ENCODE results near the gene SP140L. TPM values are rescaled to one million over a fixed set of nuclear protein-coding genes. Genes with fewer than 3 reads are reported as not detected.

The SP140L gene
- total RNA-seq, 2 donors from 2014 or later = 3.6 to 15.2 TPM

DNA sequence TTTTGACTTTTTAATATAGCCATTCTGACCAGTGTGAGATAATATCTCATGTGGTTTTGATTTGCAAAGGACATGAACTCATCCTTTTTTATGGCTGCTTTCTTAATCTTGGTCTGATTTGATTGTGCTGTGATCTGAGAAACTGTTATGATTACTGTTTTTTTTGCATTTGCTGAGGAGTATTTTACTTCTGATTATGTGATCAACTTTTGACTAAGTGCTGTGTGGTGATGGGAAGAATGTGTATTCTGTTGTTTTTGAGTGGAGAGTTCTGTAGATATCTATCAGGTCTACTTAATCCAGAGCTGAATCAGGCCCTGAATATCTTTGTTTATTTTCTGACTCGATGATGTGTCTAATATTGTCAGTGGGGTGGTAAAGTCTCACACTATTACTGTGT is 16.8 kb downstream of the SP140L start:
- Histone ChIP-seq H3K27ac (no peak overlapping the region), H3K9me3 (no peaks in the 10 kb centered on the region), H3K4me1 (replicated peaks) (no peaks in the 10 kb centered on the region), H3K4me3 (no peak overlapping the region), H3K27me3 (replicated peaks; ENCODE audit: insufficient read depth) (no peaks in the 10 kb centered on the region), H3K36me3 (no peaks in the 10 kb centered on the region)
- 96% methylated on average over 1 of the region's 1 CpG for WGBS
- DNase-seq (ENCODE audit: low spot score) = no peak
- intact Hi-C loops (cut with DNase I) = no loop called here
- TF ChIP-seq, protein P1, sequence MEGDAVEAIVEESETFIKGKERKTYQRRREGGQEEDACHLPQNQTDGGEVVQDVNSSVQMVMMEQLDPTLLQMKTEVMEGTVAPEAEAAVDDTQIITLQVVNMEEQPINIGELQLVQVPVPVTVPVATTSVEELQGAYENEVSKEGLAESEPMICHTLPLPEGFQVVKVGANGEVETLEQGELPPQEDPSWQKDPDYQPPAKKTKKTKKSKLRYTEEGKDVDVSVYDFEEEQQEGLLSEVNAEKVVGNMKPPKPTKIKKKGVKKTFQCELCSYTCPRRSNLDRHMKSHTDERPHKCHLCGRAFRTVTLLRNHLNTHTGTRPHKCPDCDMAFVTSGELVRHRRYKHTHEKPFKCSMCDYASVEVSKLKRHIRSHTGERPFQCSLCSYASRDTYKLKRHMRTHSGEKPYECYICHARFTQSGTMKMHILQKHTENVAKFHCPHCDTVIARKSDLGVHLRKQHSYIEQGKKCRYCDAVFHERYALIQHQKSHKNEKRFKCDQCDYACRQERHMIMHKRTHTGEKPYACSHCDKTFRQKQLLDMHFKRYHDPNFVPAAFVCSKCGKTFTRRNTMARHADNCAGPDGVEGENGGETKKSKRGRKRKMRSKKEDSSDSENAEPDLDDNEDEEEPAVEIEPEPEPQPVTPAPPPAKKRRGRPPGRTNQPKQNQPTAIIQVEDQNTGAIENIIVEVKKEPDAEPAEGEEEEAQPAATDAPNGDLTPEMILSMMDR (IDR thresholded peaks at IDR 0.05) = no peak
- TF ChIP-seq POLR2AphosphoS5 (IDR thresholded peaks at IDR 0.05) (no peak), POLR2A (IDR thresholded peaks at IDR 0.05) (no peak)

DNA sequence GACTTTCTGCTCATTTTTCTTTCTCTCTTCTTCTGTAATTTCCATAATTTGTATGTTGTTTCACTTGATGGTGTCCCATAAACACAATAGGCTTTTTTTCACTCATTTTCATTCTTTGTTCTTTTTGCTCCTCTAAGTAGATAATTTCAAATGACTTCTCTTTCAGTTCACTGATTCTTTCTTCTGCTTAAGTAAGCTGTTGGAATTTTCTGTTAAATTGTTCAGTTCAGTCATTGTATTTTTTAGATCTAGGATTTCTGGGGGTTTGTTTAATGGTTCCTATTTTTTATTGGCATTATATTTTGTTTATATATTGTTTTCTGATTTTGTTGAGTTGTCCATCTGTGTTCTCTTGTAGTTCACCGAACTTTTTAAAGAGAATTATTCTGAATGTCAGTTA is 19.5 kb downstream of the SP140L start:
- TF ChIP-seq, protein P1 (IDR thresholded peaks at IDR 0.05) = no peak
- TF ChIP-seq POLR2A (IDR thresholded peaks at IDR 0.05) (no peak), POLR2AphosphoS5 (IDR thresholded peaks at IDR 0.05) (no peak)
- intact Hi-C loops (cut with DNase I) = no loop called here
- no peak for DNase-seq (ENCODE audit: low spot score)
- 95% methylated on average over 1 of the region's 1 CpG for WGBS
- Histone ChIP-seq H3K36me3 (no peaks in the 10 kb centered on the region), H3K9me3 (no peaks in the 10 kb centered on the region), H3K4me1 (replicated peaks) (no peaks in the 10 kb centered on the region), H3K27me3 (replicated peaks; ENCODE audit: insufficient read depth) (no peaks in the 10 kb centered on the region), H3K4me3 (no peak overlapping the region), H3K27ac (peak overlapping the region in 1 of 2 donors; percentile 64)

DNA sequence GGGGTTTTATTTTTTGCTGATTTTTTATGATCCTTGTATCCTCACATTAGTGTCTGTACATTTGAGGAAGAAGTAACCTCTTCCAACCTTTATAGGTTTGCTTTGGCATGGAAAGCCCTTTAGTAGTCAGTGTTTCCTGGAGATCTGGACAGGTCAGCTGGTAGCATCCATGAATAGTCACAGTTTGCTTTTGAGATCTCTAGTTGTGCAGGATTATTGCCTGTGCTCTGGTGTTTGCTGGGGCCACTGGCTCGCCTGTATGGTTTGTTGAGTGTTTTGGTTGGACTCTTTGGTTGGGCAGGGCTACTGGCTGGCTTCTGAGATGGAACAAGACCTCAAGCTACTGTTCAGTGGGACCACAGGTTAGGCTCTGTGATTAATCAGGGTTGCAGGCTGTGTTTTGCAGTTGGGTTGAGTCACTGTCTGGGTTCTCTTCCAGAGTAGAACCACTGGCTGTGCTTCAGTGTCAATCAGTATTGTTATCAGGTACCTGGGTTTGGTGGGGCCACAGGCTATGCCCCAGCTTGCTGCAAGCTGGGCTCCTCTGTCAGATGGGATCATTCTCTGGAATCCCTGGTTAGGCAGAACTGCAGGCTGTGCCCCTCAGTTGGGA is 20.0 kb downstream of the SP140L start:
- WGBS = 56% methylated on average over 1 of the region's 1 CpG
- no peaks in the 10 kb centered on the region for H3K36me3 ChIP-seq

DNA sequence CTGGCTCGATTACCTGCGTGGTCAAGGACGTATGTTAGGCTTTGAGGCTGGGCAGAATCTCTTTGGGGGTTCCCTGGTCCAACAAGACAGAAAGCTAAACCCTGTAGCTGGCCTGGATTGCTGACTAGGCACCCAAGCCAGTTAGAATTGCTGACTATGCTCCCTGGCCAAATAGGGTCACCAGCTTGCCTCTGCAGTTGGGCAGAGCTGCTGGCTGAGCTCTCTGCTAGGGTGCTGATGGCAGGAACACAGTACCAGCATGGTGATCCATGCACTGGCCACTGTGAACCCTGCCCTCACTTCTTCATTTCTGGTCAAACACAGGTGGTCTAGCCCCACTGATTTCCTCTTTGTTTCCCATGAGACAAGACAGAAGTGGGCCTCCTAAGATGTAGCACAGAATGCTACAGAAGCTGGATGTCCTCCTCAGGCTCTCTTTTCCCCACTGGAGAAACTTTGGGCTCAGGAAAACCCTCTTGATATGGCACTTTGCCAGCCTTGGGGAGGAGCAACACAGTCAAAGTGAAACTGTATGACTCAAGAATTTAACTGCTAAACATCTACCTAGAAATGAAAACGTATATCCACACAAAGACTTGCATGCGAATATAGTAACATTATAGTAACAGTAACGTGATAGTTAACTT is 20.8 kb downstream of the SP140L start:
- Histone ChIP-seq H3K4me1 (replicated peaks) (no peaks in the 10 kb centered on the region), H3K9me3 (no peaks in the 10 kb centered on the region), H3K27ac (peak overlapping the region in 1 of 2 donors; percentile 64), H3K4me3 (no peak overlapping the region), H3K36me3 (no peaks in the 10 kb centered on the region), H3K27me3 (replicated peaks; ENCODE audit: insufficient read depth) (no peaks in the 10 kb centered on the region)
- WGBS = 92% methylated on average over 6 of the region's 6 CpGs
- TF ChIP-seq POLR2A (IDR thresholded peaks at IDR 0.05) (no peak), POLR2AphosphoS5 (IDR thresholded peaks at IDR 0.05) (no peak)
- TF ChIP-seq, protein P1 (IDR thresholded peaks at IDR 0.05) = no peak
- no peak for DNase-seq (ENCODE audit: low spot score)
- intact Hi-C loops (cut with DNase I) = no loop called here

More for the DNA sequence above, 20.0 kb downstream of the SP140L start:
- TF ChIP-seq, protein P1 (IDR thresholded peaks at IDR 0.05) = no peak
- TF ChIP-seq POLR2AphosphoS5 (IDR thresholded peaks at IDR 0.05) (peak; percentile 75), POLR2A (IDR thresholded peaks at IDR 0.05) (no peak)
- Histone ChIP-seq H3K27ac (peak overlapping the region in 1 of 2 donors; percentile 64), H3K27me3 (replicated peaks; ENCODE audit: insufficient read depth) (no peaks in the 10 kb centered on the region), H3K4me3 (no peak overlapping the region), H3K9me3 (no peaks in the 10 kb centered on the region), H3K4me1 (replicated peaks) (no peaks in the 10 kb centered on the region)
- DNase-seq (ENCODE audit: low spot score) = peak; percentile 35
- intact Hi-C loops (cut with DNase I) = no loop called here

DNA sequence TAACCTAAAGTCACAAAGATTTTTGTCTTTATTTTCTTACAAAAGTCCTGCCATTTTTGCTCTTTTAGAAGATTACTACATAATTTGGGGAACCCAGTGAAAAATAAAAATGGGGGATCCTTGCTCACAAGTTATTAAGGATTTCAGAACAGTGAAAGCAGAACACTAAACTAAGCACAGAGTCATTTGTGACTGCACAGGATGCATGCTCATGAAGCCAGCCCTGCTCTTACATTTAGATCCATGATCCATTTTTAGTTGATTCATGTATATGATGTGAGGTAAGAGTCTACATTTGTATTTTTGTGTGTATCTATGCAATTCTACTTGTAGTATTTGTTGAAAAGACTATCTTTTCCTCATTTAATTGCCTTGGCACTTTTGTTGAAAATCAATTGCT is 21.8 kb downstream of the SP140L start:
- Histone ChIP-seq H3K27ac (no peak overlapping the region), H3K4me3 (no peak overlapping the region), H3K36me3 (no peaks in the 10 kb centered on the region), H3K4me1 (replicated peaks) (no peaks in the 10 kb centered on the region), H3K27me3 (replicated peaks; ENCODE audit: insufficient read depth) (no peaks in the 10 kb centered on the region), H3K9me3 (no peaks in the 10 kb centered on the region)
- DNase-seq (ENCODE audit: low spot score) = no peak
- intact Hi-C loops (cut with DNase I) = no loop called here
- TF ChIP-seq POLR2AphosphoS5 (IDR thresholded peaks at IDR 0.05) (no peak), POLR2A (IDR thresholded peaks at IDR 0.05) (no peak)
- TF ChIP-seq, protein P1 (IDR thresholded peaks at IDR 0.05) = no peak

Measured in prostate gland (tissue), 2 donors.